DND-41 (cell line): ENCODE measurements around the gene TSHZ2.

Experiments
- CTCF ChIP-seq: IDR thresholded peaks from 2 replicates; pipeline ENCODE4 v1.5.1; 2012; ENCODE audit warnings: borderline replicate concordance, low read length, moderate library complexity, mild to moderate bottlenecking; ENCODE audit not compliant: poor library complexity, severe bottlenecking; ENCODE audit errors: extremely low read depth
- EZH2 ChIP-seq: IDR thresholded peaks from 3 replicates; pipeline ENCODE4 v1.6.1; 2012; ENCODE audit warnings: borderline replicate concordance, low read depth, mild to moderate bottlenecking, moderate library complexity, low read length, inconsistent platforms; ENCODE audit not compliant: severe bottlenecking

- TF ChIP-seq CTCF (no peak), EZH2 (no peak)
Measured at GRCh38 chr20:53303413-53303760, 331.2 kb downstream of the TSHZ2 start.
